ENCODE measurements around the gene VSTM2L.

Gene VSTM2L

DNA sequence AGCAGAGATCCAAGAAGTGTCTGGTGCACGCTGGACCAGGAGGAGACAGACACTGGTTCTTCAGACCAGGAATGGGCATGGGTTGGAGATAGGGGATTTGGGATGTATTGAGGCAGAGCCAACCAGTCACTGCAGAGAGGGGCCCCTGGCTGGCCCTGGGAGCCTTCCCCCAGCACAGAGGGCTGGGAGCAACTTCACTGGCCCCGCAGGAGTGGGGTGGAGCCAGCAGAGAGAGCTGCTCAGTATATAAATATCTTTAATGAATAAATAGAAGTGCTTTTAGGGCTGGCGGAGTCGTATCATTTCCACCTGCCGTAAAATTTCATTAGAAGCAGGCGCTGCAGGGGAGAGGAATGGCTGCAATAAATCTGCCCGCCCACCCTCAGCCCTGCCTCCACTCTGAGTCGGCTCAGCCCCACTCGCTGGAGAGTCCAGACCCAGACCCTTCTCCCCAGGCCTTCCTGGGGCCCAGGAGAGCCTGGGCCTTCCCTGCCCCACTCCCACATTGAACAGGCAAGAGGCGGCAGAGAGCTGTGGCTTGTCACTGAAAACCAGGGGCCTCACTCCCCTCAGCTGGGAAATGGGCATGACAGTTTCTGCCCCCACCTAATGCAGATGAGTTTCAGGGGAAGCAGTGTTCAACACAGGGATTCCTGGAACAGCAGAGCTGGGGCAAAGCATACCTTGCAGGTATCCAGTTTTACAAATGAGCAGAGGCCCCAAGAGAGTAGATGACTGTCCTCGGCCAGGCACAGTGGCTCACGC is 23.9 kb upstream of the VSTM2L start:
- no peak for DNase-seq (ENCODE audit: low spot score)

- DNase-seq (ENCODE audit: low spot score): no peak
These were observed 23.1 kb upstream of the VSTM2L start for GRCh38 chr20:37879843-37880242.

DNA sequence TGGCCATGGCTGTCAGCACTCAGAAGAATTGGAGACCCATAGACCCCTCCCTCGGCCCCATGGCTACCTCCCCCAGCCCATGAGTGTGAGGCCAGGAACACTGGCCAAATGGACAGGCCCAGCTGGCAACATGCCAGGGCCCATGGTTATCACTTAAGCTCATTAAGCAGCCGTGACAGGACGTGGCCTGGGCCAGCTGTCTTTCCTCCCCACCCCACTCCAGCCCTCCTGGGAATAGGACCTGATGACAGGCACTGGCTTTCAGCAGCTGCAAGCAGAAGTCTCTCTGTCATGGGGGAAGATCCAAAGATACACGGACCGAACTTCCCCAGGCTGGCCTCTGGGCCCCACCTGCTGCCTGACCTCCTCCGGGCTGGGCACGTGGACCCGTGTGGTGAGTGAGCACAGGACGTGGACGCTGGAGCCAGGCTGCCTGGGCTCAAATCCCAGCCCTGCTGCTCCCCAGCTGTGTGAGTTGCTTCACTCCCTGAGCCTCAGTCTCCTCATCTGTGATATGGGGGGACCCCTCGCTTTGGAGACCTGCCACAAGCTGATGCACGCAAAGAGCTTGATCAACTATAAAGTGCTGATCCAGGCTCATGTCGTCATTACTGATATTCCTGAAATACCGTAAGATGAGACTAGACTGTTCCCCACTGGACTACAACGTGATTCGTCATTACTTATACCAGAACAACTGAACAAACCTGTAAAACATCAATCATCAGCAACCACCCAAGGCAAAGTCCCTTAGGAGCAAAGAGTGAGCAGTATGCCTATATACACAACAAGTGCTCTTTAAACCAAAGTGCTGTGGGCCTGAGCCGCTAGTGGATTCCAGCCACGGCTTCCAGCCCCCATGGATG is 22.0 kb upstream of the VSTM2L start:
- no peak for DNase-seq (ENCODE audit: low spot score)

- DNase-seq (ENCODE audit: low spot score): no peak
These were observed 21.2 kb upstream of the VSTM2L start for GRCh38 chr20:37881601-37882343.

DNA sequence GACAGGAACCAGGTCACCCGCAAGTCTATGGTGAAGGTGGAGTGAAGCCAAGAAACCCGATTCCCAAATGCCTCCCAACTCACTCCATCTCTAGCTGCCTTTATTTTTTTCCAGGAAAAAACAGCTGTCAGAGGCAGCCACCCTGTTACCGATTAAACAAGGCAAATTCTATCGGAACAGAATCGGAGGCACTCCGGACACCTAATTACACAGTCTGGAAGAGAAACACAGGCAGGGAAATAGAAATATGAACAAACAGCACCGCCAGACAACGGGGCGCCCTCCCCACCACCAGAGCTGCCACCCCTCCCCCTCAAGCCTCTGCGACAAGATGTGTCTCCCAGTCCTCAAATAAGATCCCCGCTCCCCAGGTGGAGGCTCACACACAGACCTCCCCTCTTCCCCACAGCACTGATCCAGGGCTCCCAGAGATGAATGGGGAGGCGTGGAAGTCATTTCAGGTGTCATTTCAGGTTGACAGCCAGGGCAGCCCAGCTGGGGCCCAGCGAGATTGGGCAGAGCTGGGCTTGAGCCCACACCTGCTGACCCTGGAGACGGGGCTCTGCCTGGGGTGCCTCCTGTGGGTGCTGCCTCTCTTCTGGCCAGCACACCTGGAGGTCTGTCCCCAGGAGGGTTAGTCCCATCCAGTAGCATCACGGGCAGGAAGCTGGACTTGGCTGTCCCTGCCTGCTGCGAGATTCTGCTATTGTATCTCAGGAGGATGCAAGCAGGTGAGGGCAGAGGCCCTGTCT is 19.8 kb upstream of the VSTM2L start:
- DNase-seq (ENCODE audit: low spot score): no peak

DNA sequence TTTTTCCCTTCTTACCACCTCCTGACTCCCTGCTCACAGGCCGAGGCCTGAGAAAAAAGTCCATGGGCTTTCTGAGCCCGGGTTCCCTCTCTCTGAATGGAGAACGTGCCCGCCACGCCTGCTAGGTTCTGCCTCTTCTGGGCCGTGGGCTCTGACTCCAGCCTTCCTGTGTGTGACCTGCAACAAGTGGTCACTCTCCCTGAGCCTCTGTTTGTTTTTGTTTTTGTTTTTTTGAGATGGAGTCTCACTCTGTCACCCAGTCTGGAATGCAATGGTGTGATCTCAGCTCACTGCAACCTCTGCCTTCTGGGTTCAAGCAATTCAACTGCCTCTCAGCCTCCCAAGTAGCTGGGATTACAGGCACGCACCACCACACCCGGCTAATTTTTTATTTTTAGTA is 17.9 kb upstream of the VSTM2L start:
- no peak for DNase-seq (ENCODE audit: low spot score)

DNA sequence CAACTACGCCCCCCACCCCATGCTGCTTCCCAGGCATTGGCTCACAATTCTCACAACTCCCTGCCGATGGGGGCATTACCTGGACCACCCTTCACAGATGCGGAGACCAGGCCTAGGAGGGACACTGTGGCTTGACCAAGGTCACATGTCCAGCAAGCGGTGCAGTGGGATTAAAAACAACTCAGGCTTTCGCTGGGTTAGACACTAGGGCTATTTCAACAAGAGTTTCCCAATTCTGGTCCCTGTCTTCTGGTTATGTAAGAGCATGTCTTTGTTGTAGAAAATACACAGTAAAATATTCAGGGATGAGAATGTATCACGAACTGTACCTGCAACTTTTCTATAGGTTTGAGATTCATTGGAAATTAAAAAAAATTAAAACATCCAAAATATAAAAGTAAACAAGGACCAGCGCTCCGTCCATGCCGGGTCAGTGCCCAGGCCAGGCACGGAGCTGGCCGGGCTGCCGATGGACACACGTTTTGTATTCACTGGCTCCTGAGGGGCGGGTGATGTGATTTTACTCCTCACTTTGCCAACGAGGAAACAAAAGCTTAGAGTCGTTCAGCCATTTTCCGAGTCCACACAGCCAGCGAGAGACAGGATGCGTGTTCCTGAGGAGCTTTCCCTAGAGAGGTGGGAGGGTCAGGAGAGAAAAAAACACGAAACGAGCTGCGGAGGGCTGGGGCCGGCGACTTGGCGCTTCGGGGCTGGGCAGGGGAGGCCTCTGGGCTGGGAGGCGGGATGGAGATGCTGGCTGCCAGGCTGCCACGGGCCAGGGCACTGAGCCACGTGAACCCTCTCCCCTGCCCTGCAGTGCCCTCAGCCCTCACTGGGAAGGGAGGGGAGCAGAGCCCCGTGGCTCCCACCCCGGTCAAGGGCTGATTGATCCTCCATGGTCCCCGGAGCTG is 17.1 kb upstream of the VSTM2L start:
- DNase-seq (ENCODE audit: low spot score): no peak

DNA sequence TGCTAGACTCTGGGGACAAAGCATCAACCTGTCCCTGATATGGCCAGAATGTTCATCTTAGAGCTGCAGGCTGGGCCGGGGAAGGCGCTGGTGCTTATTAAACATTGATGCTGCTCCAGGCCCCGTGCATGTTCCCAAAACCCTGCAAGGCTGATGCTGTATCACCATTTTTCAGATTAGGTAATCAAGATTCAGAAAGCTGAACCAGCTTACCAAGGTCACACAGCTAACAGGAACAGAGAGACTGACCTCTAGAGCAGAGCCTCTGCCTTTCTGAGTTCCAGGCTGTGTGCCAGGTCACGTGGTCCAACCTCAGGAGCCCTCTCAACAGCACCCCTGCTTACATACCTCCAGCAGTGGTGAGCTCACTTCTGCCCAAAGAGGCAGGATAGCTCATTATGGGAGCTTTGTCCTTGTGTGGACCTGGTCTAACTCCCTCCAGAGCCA is 16.1 kb upstream of the VSTM2L start:
- no peak for DNase-seq (ENCODE audit: low spot score)

DNA sequence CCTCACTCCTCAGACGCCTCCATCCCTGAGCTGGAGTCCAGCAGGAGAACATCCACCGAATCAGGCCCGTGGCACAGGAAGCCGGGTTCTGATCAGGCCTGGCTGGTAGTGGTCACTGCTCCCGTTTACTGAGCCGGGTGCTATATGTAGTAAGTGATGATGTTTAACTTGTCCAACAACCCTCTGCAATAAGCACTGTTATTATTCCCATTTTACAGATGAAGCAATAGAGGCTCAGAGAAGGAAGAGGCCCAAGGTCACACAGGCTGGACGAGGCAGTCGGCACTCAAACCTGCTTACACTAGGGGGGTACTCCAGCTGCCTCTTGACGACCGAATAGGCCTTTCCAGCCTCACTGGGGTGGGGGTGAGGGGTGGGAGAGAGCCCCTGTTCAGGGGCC is 14.3 kb upstream of the VSTM2L start:
- no peak for DNase-seq (ENCODE audit: low spot score)

DNA sequence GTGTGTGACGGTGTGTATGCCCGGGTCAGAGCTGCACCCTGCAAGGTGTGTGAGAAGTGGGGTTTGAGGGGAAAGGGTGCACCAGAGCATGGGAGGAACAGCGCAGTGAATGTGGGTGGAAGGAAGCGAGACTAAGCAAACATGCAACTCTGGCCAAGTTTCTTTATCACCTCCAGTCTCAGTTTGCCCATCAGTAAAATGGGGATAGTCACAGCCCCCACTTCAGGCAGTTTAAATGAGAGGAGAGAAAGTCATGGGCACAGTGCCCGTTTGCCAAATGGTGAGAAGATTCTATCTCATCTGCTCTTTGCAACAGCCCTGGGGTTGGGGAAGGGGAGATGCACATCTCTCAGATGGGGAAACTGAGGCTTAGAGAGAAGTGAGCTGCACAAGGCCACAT is 12.8 kb upstream of the VSTM2L start:
- no peak for DNase-seq (ENCODE audit: low spot score)

DNA sequence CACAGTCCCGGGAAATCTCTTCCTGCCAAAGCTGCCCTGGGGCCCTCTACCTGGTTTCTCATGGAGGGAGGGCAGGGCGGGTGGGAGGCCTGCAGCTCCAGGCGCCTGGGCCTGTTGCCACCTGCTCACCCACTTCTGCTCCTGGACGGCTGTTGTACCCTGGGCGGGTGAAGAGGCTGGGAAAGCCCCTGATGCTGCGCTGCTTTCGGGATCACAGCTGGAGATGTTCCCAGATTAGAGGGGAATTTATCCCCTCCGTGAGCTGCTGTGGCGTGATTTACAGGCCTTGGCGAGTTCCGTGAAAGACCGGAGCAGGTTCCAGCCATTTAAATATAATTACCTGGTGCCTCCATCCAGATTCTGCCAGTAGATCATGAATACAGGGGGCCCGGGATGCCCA is 12.3 kb upstream of the VSTM2L start:
- DNase-seq (ENCODE audit: low spot score): no peak

- DNase-seq (ENCODE audit: low spot score): no peak
These were observed 10.9 kb upstream of the VSTM2L start for GRCh38 chr20:37892001-37892400.

DNA sequence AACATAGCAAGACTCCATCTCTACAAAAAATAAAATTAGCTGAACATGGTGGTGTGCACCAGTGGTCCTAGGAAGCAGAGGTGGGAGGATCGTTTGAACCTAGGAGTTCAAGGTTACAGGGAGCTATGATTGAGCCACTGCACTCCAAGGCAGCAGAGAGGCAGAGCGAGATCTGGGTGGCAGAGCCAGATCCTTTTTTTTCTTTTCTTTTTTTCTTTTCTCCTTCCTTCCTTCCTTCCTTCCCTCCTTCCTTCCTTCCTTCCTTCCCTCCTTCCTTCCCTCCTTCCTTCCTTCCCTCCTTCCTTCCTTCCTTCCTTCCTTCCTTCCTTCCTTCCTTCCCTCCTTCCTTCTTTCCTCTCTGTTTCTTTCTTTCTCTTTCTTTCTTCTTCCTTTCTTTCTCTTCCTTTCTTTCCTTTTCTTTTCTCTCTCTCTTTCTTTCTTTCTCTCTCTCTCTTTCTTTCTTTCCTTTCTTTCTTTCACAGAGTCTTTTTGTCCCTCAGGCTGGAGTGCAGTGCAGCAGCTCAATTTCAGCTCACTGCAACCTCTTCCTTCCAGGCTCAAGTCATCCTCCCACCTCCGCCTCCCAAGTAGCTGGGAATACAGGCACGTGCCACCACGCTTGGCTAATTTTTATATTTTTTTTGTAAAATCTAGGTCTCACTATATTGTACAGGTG is 9.2 kb upstream of the VSTM2L start:
- no peak for DNase-seq (ENCODE audit: low spot score)

GRCh38 chr20:37894454-37894853 is 8.5 kb upstream of the VSTM2L start:
- no peak for DNase-seq (ENCODE audit: low spot score)

DNA sequence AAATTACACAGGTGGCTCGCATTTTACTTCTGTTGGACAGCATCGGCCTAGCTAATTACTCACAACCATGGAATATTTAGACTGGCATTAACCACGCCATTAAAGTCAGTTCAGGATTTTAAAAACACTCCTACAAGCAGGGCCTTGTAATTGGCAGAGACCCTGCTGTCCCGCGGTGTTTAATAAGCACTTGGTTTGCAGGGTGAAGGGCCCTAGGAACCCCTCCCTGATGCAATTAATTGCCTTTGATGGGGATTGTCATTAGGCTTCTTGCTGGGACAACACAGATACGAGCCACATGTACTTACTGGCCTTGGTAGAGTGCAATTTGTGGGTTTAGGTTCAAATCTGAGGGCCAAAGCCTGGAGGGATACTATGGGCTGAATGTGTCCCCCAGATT is 7.8 kb upstream of the VSTM2L start:
- DNase-seq (ENCODE audit: low spot score): no peak

DNA sequence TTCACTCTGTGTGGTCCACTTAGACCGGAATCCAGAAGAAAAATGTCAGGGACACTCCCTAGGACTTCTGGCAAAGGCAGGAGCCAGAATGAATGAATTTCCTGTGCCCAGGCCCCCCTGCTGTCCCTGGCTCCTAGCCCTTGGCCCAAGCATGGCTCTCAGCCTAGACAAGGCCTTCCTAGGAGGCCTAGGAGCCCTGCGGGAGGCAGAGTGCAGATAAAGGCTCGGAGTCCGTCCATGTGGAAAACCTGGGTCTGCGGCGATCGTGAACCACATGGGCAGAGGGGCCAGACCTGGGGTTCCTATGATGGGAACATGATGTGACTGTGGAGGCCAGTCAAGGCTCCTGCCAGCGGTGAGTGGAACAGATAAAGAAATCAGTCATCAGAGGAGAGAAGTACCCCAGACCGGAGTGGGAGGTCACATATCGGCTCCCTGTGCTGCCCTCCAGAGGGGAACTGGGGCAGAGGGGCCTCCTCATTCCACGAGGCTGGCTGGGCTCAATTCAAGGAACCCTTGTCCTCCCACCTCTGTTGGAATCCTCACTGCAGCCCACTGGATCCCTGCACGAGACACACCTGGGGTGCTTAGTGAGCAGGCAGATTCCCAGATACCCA is 5.9 kb upstream of the VSTM2L start:
- no peak for DNase-seq (ENCODE audit: low spot score)

DNA sequence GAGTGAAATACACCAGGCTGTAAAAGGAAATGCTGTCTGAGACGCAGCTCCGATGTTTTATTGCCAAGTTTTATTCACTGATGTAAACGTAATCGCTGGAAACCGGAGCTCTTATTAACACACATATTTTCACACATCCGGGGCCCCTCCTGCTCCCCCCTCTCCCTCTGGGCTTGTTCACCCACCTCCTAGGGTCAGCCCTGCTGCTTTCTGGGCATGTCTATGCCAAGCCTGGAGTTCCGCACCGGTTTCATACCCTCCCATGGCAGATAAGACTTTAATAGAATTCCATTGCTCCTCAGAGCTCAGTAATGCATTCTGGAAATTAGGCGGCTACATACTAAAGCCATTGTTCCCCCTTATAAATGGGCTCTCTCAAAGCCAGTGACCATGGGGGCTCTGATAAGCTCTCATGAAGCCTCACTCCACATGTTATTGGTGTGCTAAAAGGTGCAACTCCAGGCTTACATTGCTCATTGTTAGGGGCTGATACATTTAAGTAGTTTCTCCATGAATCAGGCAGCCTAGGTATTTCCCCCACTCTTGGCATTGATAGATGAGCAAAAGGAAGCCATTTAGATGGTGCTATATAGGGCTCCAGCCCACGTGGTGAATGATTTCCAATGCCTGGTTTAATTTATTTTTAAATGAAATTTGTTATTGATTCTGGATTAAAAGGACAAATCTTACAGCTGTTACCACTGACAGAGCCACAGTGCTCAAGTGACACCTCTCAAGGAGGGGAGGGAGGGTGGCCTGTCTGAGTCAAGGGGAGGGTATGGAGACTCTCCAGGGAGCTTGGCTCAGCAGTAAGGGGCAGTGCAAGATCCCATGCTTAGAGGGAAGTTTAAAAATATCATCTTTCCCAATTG is 4.5 kb upstream of the VSTM2L start:
- no peak for DNase-seq (ENCODE audit: low spot score)

DNA sequence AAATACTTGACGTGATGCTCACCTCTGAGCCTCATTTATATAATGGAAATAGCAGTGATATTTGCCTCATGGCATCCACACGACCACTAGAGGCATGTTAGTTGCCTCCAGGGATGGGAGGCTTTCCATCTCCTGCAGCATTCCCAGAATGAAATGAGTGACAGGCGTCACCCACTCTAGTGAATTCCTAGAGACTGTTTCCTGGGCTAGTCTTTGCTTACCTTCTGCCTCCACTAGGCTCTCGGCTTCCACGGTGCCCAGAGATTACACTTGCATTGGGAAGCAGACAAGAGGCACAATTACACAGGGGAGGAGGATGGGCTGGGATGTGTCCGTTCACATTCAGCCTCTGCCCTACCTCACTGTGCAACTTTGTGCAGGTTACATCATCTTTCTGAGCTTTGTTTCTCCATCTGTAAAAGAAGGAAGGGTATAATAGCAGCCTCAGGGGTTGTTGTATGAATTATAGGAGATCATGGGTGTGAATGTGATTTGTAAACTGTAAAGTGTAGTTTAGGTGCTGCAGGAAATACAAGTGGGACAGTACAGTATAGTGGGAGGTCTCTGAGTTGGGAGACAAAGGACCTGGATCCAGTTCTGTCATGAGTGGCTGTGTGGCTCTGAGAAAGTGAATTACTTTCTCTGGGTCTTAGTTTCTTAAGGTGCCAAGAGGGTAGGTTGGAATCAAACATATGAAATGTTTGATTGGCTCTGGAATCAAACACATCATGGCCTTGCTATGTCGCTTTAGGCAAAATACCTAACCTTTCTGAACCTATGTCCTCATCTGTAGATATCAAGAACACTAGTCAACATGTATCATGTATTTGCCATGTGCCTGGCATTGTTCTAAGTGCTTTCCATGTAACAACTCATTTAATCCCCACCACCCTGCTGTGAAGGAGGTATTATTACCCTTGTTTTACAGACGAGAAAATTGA is 3.6 kb upstream of the VSTM2L start:
- no peak for DNase-seq (ENCODE audit: low spot score)

All from putamen (tissue), 1 donor.